Measurements from ENCODE around the gene DAG1.
A peak's percentile ranks its signal among the peaks of the same experiment; 100 is the strongest.

Gene DAG1

DNA sequence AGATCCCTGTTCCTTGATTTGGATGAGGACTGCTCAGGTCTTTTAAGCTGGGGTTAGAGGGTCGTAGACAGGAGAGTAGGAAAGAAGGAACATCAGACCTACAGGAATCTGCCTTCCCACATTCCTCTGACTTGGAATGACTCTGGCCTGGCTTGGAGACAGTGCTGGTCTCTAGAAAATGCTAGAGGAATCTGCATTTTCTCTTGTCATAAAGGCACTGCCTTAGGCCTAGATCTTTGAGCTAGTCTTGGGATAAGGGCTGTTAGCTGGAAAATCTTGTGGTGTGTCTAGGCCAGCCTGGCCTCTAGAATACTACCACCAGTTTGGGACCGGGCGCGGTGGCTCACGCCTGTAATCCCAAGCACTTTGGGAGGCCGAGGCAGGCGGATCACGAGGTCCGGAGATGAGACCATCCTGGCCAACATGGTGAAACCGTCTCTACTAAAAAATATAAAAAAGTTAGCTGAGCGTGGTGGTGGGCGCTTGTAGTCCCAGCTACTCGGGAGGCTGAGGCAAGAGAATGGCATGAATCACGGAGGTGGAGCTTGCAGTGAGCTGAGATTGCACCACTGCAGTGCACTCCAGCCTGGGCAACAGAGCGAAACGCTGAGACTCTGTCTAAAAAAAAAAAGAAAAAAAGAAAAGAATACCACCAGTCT lies 66.9 kb downstream of the DAG1 start:
- Histone ChIP-seq H3K4me3 (ENCODE audit: insufficient read length, low read depth) (no peak overlapping the region), H3K36me3 (ENCODE audit: insufficient read depth, insufficient read length, low read length) (peaks cover 39% of the 10 kb centered on the region), H3K9ac (ENCODE audit: insufficient read length, low read depth) (no peak overlapping the region), H3K27me3 (ENCODE audit: insufficient read depth, insufficient read length) (no peaks in the 10 kb centered on the region), H3K9me3 (ENCODE audit: insufficient read depth, low read length) (no peaks in the 10 kb centered on the region), H3K4me1 (ENCODE audit: insufficient read depth, insufficient read length) (peaks cover 17% of the 10 kb centered on the region)
- no peak for DNase-seq (ENCODE audit: low read depth, low spot score)
- TF ChIP-seq ZNF274 (IDR thresholded peaks at IDR 0.05; ENCODE audit: low read depth, low read length) (no peak), SUZ12 (IDR thresholded peaks at IDR 0.05; ENCODE audit: extremely low read depth, insufficient read depth, insufficient read length) (no peak), YY1 (IDR thresholded peaks at IDR 0.05; ENCODE audit: insufficient read depth, insufficient read length) (no peak)

DNA sequence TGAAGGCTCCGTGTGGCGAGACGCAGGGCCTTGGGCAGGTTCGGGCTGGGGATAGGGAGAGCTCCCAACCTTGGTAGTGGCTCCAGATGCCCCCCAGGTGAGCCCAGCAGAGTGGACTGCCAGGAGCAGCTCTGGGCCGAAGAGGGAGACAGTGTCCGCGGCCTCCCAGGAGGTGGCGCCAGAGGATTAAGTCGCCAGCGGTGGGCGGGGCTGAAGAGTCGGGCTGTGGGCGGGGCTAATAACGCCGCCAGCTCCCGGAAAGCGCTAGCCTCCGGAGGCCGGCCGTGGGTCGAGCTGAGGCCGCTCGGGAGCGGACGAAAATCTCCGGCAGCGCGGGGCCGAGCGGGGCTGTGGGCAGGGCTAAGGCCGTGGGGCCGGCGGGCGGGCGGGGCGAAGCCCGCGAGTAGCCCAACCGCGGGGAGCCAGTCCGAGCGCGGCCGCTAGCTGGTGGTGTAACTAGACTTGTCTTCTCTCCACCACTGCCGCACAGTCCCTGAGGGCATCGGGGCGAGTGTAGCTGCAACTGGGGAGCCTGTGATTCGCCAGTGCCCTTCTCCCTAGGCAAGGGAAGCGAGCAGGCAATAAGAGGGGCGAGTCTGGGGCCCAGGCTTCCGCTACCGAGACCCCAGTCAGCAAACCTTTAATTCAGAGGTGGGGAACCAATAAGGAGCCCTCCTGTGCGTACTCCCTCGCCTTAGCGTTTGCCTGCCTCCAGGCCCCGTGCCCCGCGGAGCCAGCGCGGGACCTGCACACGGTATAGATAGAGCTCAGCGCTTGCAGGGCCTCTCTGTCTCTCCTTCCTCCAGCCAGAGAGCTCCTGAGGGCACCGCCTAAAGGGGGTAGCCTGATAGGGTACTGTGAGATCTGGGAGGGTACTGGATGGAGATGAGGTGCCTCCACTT lies 69.8 kb downstream of the DAG1 start:
- Histone ChIP-seq H3K4me3 (ENCODE audit: insufficient read length, low read depth) (peak overlapping the region; percentile 50), H3K36me3 (ENCODE audit: insufficient read depth, insufficient read length, low read length) (peaks cover 10% of the 10 kb centered on the region), H3K27me3 (ENCODE audit: insufficient read depth, insufficient read length) (no peaks in the 10 kb centered on the region), H3K9ac (ENCODE audit: insufficient read length, low read depth) (peak overlapping the region; percentile 82), H3K9me3 (ENCODE audit: insufficient read depth, low read length) (peaks cover 16% of the 10 kb centered on the region), H3K4me1 (ENCODE audit: insufficient read depth, insufficient read length) (peaks cover 17% of the 10 kb centered on the region)
- TF ChIP-seq YY1 (IDR thresholded peaks at IDR 0.05; ENCODE audit: insufficient read depth, insufficient read length) (no peak), SUZ12 (IDR thresholded peaks at IDR 0.05; ENCODE audit: extremely low read depth, insufficient read depth, insufficient read length) (no peak), ZNF274 (IDR thresholded peaks at IDR 0.05; ENCODE audit: low read depth, low read length) (no peak)
- peak; percentile 89 for DNase-seq (ENCODE audit: low read depth, low spot score)

DNA sequence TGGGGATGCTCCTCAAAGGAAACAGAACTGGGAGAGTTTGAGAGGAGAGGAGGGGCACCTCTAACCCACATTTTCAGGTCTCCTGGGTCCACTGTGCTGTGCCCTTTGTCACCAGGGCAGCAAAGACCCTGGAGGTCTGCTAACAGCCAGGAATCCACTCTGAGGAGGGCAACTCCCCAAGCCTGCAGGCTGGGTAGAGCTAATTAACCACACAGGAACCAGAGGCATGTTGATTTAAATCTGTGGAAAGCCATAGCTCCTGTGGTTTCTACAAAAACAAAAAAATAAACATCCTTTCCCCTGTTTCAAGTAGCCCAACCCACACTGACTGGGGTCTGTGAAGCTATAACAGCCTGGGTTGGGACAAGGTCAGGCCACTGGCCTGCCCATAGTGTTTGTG lies 82.0 kb downstream of the DAG1 start:
- Histone ChIP-seq H3K27me3 (ENCODE audit: insufficient read depth, insufficient read length) (peaks cover 28% of the 10 kb centered on the region), H3K4me1 (ENCODE audit: insufficient read depth, insufficient read length) (peaks cover 12% of the 10 kb centered on the region), H3K9ac (ENCODE audit: insufficient read length, low read depth) (no peak overlapping the region), H3K4me3 (ENCODE audit: insufficient read length, low read depth) (no peak overlapping the region), H3K9me3 (ENCODE audit: insufficient read depth, low read length) (no peaks in the 10 kb centered on the region), H3K36me3 (ENCODE audit: insufficient read depth, insufficient read length, low read length) (no peaks in the 10 kb centered on the region)
- no peak for DNase-seq (ENCODE audit: low read depth, low spot score)
- TF ChIP-seq SUZ12 (IDR thresholded peaks at IDR 0.05; ENCODE audit: extremely low read depth, insufficient read depth, insufficient read length), result no peak
- TF ChIP-seq YY1 (IDR thresholded peaks at IDR 0.05; ENCODE audit: insufficient read depth, insufficient read length), result no peak
- no peak for TF ChIP-seq ZNF274 (IDR thresholded peaks at IDR 0.05; ENCODE audit: low read depth, low read length)

DNA sequence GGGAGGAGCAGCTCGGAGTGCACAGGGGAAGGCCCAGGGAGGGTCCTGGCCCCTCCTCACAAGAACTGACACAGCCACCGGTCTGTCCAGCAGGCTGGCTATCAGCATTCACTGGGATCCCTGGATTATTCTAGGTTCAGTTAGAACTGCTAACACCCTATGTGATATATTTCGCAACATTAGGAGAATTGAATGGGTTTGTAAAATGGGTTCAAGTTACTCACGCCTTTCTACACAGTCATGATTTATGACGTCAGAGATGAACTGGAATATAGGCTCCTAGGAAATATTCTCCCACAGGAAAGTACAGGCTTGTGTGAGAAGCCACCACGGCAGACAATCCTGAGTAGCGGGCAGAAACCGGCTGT lies 83.2 kb downstream of the DAG1 start:
- TF ChIP-seq ZNF274 (IDR thresholded peaks at IDR 0.05; ENCODE audit: low read depth, low read length) (no peak), YY1 (IDR thresholded peaks at IDR 0.05; ENCODE audit: insufficient read depth, insufficient read length) (no peak), SUZ12 (IDR thresholded peaks at IDR 0.05; ENCODE audit: extremely low read depth, insufficient read depth, insufficient read length) (no peak)
- Histone ChIP-seq H3K9ac (ENCODE audit: insufficient read length, low read depth) (peak overlapping the region; percentile 87), H3K4me1 (ENCODE audit: insufficient read depth, insufficient read length) (peaks cover 8% of the 10 kb centered on the region), H3K4me3 (ENCODE audit: insufficient read length, low read depth) (peak overlapping the region; percentile 65), H3K9me3 (ENCODE audit: insufficient read depth, low read length) (no peaks in the 10 kb centered on the region), H3K27me3 (ENCODE audit: insufficient read depth, insufficient read length) (peaks cover 30% of the 10 kb centered on the region), H3K36me3 (ENCODE audit: insufficient read depth, insufficient read length, low read length) (no peaks in the 10 kb centered on the region)
- no peak for DNase-seq (ENCODE audit: low read depth, low spot score)

DNA sequence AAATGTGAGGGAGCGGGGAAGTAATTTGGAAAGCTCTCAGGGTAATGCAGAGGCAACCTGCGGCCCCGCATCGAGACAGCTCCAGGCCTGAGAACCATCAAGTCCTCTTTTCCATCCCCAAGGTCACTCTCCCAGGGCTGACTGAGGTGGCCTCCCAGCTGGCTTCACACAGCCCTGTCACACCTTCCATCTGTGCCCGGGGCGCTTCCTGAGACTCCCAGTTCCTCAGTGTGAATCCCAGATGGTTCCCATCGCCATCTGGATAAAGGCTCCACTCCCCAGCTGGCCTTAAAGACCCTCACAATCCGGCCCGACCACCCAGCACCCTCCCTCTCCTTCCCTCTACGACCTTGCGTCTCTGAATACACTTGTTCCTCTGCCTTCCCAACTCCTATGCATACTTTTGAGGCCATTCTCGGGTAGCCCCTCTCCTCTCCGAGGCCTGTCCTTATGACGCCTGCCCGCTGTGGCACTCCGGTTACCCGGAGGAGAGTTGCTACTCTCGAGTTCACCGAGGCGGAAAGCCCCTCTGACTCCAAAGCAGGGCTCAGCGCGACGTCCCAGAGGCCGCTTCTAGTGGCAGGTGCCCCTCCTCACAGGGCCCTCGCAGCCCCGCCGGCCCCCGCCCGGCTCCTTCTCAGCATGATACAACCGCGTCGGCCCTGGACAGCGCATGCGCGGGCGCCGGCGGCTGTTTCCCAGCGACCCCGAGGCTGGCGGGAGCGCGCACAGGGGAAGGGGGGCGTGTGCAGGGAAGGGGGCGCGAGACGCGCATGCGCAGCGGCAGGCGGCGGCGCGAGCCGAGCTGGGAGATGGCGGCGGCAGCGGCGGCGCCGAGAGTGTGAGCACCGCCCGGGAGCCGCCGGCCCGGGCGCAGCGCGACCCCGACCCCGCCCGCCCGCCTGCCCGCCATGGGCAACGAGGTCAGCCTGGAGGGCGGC lies 83.9 kb downstream of the DAG1 start, which contains the start of gene BSN:
Gene BSN (plus strand): TSS at position 786 of the 941 bp plus-strand sequence. CDS start 126 bp downstream, at position 912.
- peaks cover 30% of the 10 kb centered on the region for H3K27me3 ChIP-seq (ENCODE audit: insufficient read depth, insufficient read length)
- no peaks in the 10 kb centered on the region for H3K36me3 ChIP-seq (ENCODE audit: insufficient read depth, insufficient read length, low read length)
- H3K4me1 ChIP-seq (ENCODE audit: insufficient read depth, insufficient read length), result peaks cover 8% of the 10 kb centered on the region
- H3K9me3 ChIP-seq (ENCODE audit: insufficient read depth, low read length), result no peaks in the 10 kb centered on the region
- TF ChIP-seq ZNF274 (IDR thresholded peaks at IDR 0.05; ENCODE audit: low read depth, low read length) (no peak), YY1 (IDR thresholded peaks at IDR 0.05; ENCODE audit: insufficient read depth, insufficient read length) (no peak), SUZ12 (IDR thresholded peaks at IDR 0.05; ENCODE audit: extremely low read depth, insufficient read depth, insufficient read length) (no peak)
- peak; percentile 90 for DNase-seq (ENCODE audit: low read depth, low spot score)
- peak within 1 kb of the TSS; percentile 65 for H3K4me3 ChIP-seq (ENCODE audit: insufficient read length, low read depth)
- peak within 1 kb of the TSS; percentile 87 for H3K9ac ChIP-seq (ENCODE audit: insufficient read length, low read depth)

DNA sequence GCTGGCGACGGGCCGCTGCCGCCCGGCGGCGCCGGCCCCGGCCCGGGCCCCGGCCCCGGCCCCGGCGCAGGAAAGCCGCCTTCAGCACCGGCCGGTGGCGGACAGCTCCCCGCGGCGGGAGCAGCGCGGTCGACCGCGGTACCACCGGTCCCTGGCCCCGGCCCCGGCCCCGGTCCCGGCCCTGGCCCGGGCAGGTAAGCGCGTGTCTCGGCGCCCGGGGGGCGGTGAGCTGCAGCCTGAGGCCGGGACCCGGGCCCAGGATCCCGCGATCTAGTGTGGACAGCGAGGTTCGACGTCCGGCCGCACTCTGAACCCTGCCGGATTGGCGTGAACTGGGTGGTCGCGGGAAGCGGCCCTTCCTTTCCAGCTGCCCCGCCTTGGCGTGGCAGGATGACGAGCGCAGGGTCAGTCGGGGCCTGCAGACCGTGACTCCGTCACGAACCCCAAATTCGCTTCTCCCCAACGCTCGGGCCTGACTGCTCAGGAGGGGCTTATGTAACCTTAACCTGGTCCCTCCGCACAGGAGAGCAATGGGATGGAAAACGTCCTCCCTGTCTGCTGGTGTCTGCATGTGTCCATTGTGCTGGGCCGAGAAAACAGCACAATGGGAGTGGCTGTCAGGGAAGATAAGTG lies 84.7 kb downstream of the DAG1 start:
- peak overlapping the region; percentile 71 for H3K9ac ChIP-seq (ENCODE audit: insufficient read length, low read depth)
- no peaks in the 10 kb centered on the region for H3K36me3 ChIP-seq (ENCODE audit: insufficient read depth, insufficient read length, low read length)
- DNase-seq (ENCODE audit: low read depth, low spot score), result no peak
- peaks cover 8% of the 10 kb centered on the region for H3K4me1 ChIP-seq (ENCODE audit: insufficient read depth, insufficient read length)
- TF ChIP-seq YY1 (IDR thresholded peaks at IDR 0.05; ENCODE audit: insufficient read depth, insufficient read length) (no peak), SUZ12 (IDR thresholded peaks at IDR 0.05; ENCODE audit: extremely low read depth, insufficient read depth, insufficient read length) (no peak), ZNF274 (IDR thresholded peaks at IDR 0.05; ENCODE audit: low read depth, low read length) (no peak)
- H3K27me3 ChIP-seq (ENCODE audit: insufficient read depth, insufficient read length), result peaks cover 30% of the 10 kb centered on the region
- H3K9me3 ChIP-seq (ENCODE audit: insufficient read depth, low read length), result 0 out of 2 replicates have a peak, but pooled peaks cover 4% of the 10 kb centered on the region
- H3K4me3 ChIP-seq (ENCODE audit: insufficient read length, low read depth), result peak overlapping the region; percentile 65

All from NT2/D1 (cell line).